Astrocyte (in vitro differentiated cells and primary cell): ENCODE data around the gene ZNF674.

Source experiments
- CTCF ChIP-seq: IDR thresholded peaks from 2 replicates; pipeline ENCODE4 v1.5.1; 2011; ENCODE audit warnings: low read depth, mild to moderate bottlenecking, inconsistent platforms, low read length, moderate library complexity; ENCODE audit not compliant: insufficient read depth
- EZH2 ChIP-seq: IDR thresholded peaks from 2 replicates; pipeline ENCODE4 v1.6.1; 2012; ENCODE audit warnings: mild to moderate bottlenecking, low read length, inconsistent platforms; ENCODE audit not compliant: insufficient read depth

DNA sequence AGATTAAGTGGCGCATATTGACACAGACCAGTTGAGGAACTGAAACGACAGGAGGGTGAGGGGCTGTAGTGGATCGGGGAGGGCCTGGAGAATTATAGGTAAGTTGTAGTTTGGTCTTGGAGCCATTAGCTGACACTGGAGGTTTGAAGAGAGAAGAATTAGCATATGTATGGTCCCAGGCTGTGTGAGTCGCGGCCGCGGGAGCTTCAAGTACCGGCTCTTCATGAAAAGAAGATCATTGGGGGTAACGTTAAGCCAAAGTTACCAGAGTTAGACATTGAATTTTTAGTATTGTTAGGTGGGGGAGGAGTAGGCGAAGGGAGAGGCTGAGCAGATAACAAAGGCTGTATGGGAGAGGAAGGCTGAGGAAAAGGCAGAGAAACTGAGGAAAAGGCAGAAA, 56.5 kb downstream of the ZNF674 start:
- TF ChIP-seq CTCF (no peak), EZH2 (no peak)
